Measurements from ENCODE around the gene GRIN3A. TPM values are rescaled to one million over a fixed set of nuclear protein-coding genes. Genes with fewer than 3 reads are reported as not detected.

Gene GRIN3A
- total RNA-seq, 1 experiment from 2014 or later: not detected

- no peak overlapping the region for H2BK120ac ChIP-seq (ENCODE audit: low read depth, low read length, poor library complexity, severe bottlenecking)
- no peak overlapping the region for H3T11ph ChIP-seq (ENCODE audit: low read length)
- H3K9me3 ChIP-seq (ENCODE audit: control insufficient read depth, low read depth, low read length): no peaks in the 10 kb centered on the region
- Mint-ChIP-seq H3K9me3 (no peaks in the 10 kb centered on the region), H3K4me1 (peaks cover 13 to 18% of the 10 kb centered on the region in 2 experiments), H3K27me3 (ENCODE audit: low read depth) (no peaks in the 10 kb centered on the region), H3K4me3 (no peak overlapping the region), H3K36me3 (ENCODE audit: insufficient read depth in 1 of 3, low read depth in 3 of 3) (peaks cover 0 to 1% (median 0%) of the 10 kb centered on the region in 3 experiments; a peak in 1 of 7 replicates), H3K27ac (no peak overlapping the region)
- TF ChIP-seq CTCF (conservative IDR thresholded peaks at IDR 0.05): no peak
- no peak overlapping the region for H2AFZ ChIP-seq (ENCODE audit: low read length)
- H3K23me2 ChIP-seq (ENCODE audit: insufficient read length, low read depth, low read length, poor library complexity, severe bottlenecking): no peaks in the 10 kb centered on the region
- no peak overlapping the region for H3K56ac ChIP-seq (ENCODE audit: insufficient read length, low read depth, low read length)
- no peak overlapping the region for H4K8ac ChIP-seq (replicated peaks; ENCODE audit: insufficient read length, low read depth, low read length)
- no peak overlapping the region for H3K14ac ChIP-seq (ENCODE audit: insufficient read depth, low read length)
- no peak overlapping the region for H4K91ac ChIP-seq (ENCODE audit: insufficient read length, low read depth, low read length)
- no peak overlapping the region for H3K27ac ChIP-seq (ENCODE audit: insufficient read length, low read depth, low read length)
- no peak overlapping the region for H2BK15ac ChIP-seq (ENCODE audit: low read depth, low read length)
- no peak overlapping the region for H4K5ac ChIP-seq (ENCODE audit: insufficient read length, low read depth, low read length)
- H3K4me2 ChIP-seq (ENCODE audit: insufficient read depth, insufficient read length, low read length): no peak overlapping the region
- H3K27me3 ChIP-seq (ENCODE audit: insufficient read depth, low read length): no peaks in the 10 kb centered on the region
- no peaks in the 10 kb centered on the region for H3K79me2 ChIP-seq (ENCODE audit: insufficient read depth, low read length)
- H3K4ac ChIP-seq (ENCODE audit: low read depth, low read length): no peak overlapping the region
- H3K9ac ChIP-seq (ENCODE audit: extremely low read depth, insufficient read length, low read length): no peak overlapping the region
- no peak for DNase-seq
- H2BK5ac ChIP-seq (ENCODE audit: insufficient read length, low read length): no peak overlapping the region
- no peaks in the 10 kb centered on the region for H3K79me1 ChIP-seq (ENCODE audit: insufficient read depth, low read depth, low read length, poor library complexity, severe bottlenecking)
- no CpG with 5 or more reads among the region's 1 CpG for WGBS (ENCODE audit: extremely low coverage, insufficient read length, low lambda C conversion rate)
- no peak overlapping the region for H3K18ac ChIP-seq (ENCODE audit: insufficient read length, low read depth, low read length)
- H4K20me1 ChIP-seq (ENCODE audit: control insufficient read depth, insufficient read depth, insufficient read length): no peaks in the 10 kb centered on the region
- no peaks in the 10 kb centered on the region for H3K4me1 ChIP-seq (ENCODE audit: insufficient read depth, low read length)
- no peak overlapping the region for H3K23ac ChIP-seq (ENCODE audit: insufficient read length, low read depth, low read length)
- no peak overlapping the region for H2AK5ac ChIP-seq (ENCODE audit: insufficient read length, low read length)
- no peak overlapping the region for H2BK20ac ChIP-seq (ENCODE audit: low read depth, low read length, poor library complexity, severe bottlenecking)
- no peak overlapping the region for H2BK12ac ChIP-seq (ENCODE audit: insufficient read length, low read depth, low read length)
Observed at GRCh38 chr9:101671567-101671966, 66.9 kb downstream of the GRIN3A start.

Measured in H9 (cell line).